ENCODE results near the gene PA2G4. TPM values are rescaled to one million over a fixed set of nuclear protein-coding genes. Genes with fewer than 3 reads are reported as not detected.
A peak's percentile ranks its signal among the peaks of the same experiment; 100 is the strongest.

The PA2G4 gene
- total RNA-seq, 2 donors from 2014 or later = 69.6 to 155 TPM

GRCh38 chr12:56127485-56127887 is 23.1 kb downstream of the PA2G4 start:
- Histone ChIP-seq H3K9me3 (no peaks in the 10 kb centered on the region), H3K27me3 (no peaks in the 10 kb centered on the region), H3K9ac (ENCODE audit: low read depth in 2 of 2, low read length in 2 of 2) (peak overlapping the region; percentile 38 to 100), H3K4me3 (peak overlapping the region; percentile 90), H3K36me3 (no peaks in the 10 kb centered on the region), H3K4me1 (peaks cover 14% of the 10 kb centered on the region), H3K27ac (peak overlapping the region; percentile 81)
- DNase-seq = no peak
- intact Hi-C loops (cut with DNase I) = loop anchor here (5.0 kb wide), 1 partner anchor 35 kb away; no protein-coding TSS in a partner anchor
- no peak for TF ChIP-seq CTCF (IDR thresholded peaks at IDR 0.05)

GRCh38 chr12:56127888-56128669 is 23.7 kb downstream of the PA2G4 start, which contains the start of gene ESYT1:
Gene ESYT1, plus strand, starts transcription at chr12:56128267. Its CDS starts 53 bp downstream, at chr12:56128320.
- intact Hi-C loops (cut with DNase I) = loop anchor here (5.0 kb wide), 1 partner anchor 34 kb away; no protein-coding TSS in a partner anchor
- H3K9ac ChIP-seq (ENCODE audit: low read depth in 2 of 2, low read length in 2 of 2) = peak within 1 kb of the TSS; percentile 95 to 100
- TF ChIP-seq CTCF (IDR thresholded peaks at IDR 0.05) = no peak
- peaks cover 14% of the 10 kb centered on the region for H3K4me1 ChIP-seq
- H3K36me3 ChIP-seq = no peaks in the 10 kb centered on the region
- H3K9me3 ChIP-seq = no peaks in the 10 kb centered on the region
- no peaks in the 10 kb centered on the region for H3K27me3 ChIP-seq
- peak within 1 kb of the TSS; percentile 81 for H3K27ac ChIP-seq
- peak; percentile 99 for DNase-seq
- H3K4me3 ChIP-seq = peak within 1 kb of the TSS; percentile 90

- intact Hi-C loops (cut with DNase I) = loop anchor here (5.0 kb wide), 1 partner anchor 34 kb away; no protein-coding TSS in a partner anchor
- DNase-seq = peak; percentile 44
These were observed 24.4 kb downstream of the PA2G4 start for GRCh38 chr12:56128670-56129205.

GRCh38 chr12:56129206-56129941 is 25.0 kb downstream of the PA2G4 start:
- intact Hi-C loops (cut with DNase I) = loop anchor here (5.0 kb wide), 1 partner anchor 33 kb away; no protein-coding TSS in a partner anchor
- H3K4me1 ChIP-seq = peaks cover 14% of the 10 kb centered on the region

More at GRCh38 chr12:56128670-56129205, 24.4 kb downstream of the PA2G4 start:
- no peak for TF ChIP-seq CTCF (IDR thresholded peaks at IDR 0.05)
- peak overlapping the region; percentile 90 for H3K4me3 ChIP-seq
- no peaks in the 10 kb centered on the region for H3K9me3 ChIP-seq
- H3K9ac ChIP-seq (ENCODE audit: low read depth in 2 of 2, low read length in 2 of 2) = peak overlapping the region; percentile 95 to 100
- H3K36me3 ChIP-seq = no peaks in the 10 kb centered on the region
- H3K27me3 ChIP-seq = no peaks in the 10 kb centered on the region
- peaks cover 14% of the 10 kb centered on the region for H3K4me1 ChIP-seq
- peak overlapping the region; percentile 77 for H3K27ac ChIP-seq

More at GRCh38 chr12:56129206-56129941, 25.0 kb downstream of the PA2G4 start:
- peak overlapping the region; percentile 77 for H3K27ac ChIP-seq
- H3K27me3 ChIP-seq = no peaks in the 10 kb centered on the region
- DNase-seq = peak; percentile 74
- no peak for TF ChIP-seq CTCF (IDR thresholded peaks at IDR 0.05)
- H3K9ac ChIP-seq (ENCODE audit: low read depth in 2 of 2, low read length in 2 of 2) = peak overlapping the region; percentile 95 to 100
- H3K36me3 ChIP-seq = peaks cover 5% of the 10 kb centered on the region
- H3K4me3 ChIP-seq = peak overlapping the region; percentile 90
- no peaks in the 10 kb centered on the region for H3K9me3 ChIP-seq

Data from colonic mucosa (tissue), 4 donors.